HG03103 (cell line): ENCODE results near the gene VWA5B1.
"Not testable (repeated sequence)": the region's sequence is repeated elsewhere in the genome, so short reads cannot be mapped to it uniquely, and the experiment has no call there.

Source experiments
- ATAC-seq: cut with Tn5 transposase; IDR thresholded peaks from one replicate; pipeline ENCODE4 v1.9.1; 2021; ENCODE audit warnings: low read depth; ENCODE audit not compliant: unreplicated experiment

The VWA5B1 gene

DNA sequence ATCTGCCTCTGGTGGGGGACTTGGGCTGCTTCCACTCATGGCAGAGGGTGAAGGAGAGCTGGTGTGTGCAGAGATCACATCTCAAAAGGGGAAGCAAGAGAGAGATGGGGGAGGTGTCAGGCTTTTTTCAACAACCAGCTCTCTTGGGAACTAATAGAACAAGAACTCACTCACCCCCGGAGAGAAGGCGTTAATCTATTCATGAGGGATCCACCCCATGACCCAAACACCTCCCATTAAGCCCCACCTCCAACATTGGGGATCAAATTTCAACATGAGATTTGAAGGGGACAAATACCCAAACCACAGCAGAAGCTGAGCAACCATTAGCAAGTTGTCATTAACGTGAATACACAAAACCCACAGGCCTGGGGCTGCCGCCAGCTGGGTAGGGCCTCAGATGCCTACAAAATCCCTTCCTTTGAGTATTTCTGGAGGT, 12.0 kb upstream of the VWA5B1 start:
- no peak for ATAC-seq

DNA sequence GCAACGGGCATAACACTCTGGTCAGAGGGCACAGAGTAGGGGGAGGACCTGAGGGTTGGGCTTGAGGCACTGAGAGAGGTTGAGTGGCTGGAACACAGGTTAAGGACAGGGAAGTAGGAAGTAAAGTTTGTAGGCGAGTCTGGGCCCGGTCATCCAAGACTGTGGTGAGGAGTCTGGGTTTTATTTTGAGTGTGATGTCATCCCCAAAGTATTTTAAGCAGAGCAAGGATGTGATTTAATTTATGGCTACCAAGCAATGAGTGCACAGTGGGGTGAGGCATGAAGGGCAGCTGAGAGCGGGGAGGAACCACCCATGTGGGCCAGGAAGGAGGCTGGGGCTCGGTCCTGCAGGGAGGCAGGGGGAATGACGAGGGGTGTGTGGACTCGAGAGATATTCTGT, 11.2 kb upstream of the VWA5B1 start:
- ATAC-seq = no peak

DNA sequence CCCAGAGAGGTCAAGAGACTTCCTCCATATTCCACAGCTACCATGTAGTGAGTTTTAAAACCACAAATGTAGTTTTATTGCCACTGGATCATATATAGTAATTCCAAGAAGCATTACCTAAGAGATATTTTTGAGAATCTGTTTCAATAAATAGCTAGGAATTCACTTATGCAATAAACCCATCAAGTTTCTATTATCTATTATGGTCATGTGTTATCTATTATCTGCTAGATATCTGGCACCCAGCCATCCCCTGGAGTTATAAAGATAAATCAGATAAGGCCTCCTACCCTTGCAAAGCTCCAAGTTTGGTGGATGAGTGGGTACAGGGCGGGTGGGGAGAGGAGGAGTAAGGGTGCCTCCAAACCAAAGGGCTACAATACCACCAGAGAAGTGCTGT, 10.3 kb upstream of the VWA5B1 start:
- ATAC-seq = no peak

DNA sequence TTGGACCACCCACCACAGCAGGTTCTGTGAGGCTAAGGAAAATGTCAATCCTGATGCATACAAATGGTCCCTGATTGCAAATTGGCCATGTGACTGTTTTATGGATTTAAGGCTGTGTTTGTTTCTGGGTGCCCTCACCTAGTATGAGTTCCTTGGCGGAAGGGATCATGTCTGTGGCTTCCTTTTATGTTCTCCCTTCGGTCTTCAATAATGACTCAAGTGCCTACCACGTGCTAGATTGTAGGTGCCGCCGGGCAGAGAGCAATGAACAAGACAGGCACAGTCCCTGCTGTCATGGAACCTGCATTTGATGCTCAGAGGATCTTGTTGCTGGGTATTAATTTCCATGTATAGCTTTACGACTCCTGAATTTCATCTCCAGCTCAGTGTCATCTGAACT, 9.8 kb upstream of the VWA5B1 start:
- ATAC-seq = no peak

DNA sequence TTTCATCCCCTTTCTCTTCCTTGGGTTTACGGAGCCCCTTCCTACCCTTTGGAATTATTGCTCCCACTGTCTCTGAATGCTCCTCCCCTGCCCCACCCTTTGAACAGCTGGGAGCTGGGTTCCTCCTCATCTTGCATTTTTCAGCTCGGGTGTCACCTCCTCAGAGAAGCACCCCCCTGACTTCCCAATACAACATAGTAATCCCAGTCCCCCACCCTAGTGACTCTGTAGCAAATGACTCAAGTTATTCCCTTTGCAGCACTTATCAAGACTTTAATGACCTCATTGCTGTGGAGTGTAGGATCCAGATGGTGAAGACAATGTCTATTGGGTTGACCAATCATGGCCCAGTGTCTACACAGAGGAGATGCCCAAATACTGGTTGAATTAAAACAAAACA, 8.9 kb upstream of the VWA5B1 start:
- ATAC-seq = no peak

DNA sequence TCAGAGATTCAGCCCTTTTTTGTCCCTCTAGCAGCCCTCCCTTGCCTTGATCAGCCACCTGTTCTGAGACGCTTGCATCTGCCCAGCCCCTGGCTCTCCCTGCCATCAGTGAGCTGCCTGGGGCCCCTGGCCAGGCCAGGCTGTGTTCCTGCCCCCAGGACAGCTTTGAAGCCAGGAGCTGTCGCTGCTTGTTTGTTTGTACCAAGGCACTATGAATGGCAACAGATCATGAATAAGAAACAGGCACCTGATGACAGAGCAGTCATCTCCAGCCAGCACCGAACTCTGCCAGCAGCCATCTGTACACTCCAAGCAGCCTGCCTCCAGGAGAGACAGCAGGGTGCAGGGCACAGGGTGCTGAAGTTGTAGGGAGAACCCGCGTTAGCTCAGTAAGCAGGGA, 8.1 kb upstream of the VWA5B1 start:
- ATAC-seq = no peak

DNA sequence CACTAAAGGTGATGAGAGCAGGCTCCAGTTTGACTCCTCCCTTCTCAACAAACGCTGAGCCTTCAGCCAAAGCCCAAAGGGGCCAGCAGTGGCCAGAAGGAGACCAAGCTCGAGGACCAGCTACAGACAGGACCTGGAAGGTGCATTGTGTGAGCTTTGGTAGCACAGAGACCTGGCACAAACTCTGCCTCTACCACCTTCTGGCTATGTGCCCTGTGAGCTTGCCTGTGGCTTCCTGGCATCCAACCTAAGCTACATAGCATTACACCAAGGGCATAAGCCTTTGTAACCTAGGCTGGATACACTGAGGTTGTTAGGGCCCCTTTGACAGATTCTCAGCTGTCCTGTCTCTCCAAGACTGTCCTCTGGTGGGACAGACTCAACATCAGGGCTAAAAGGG, 6.6 kb upstream of the VWA5B1 start:
- no peak for ATAC-seq

DNA sequence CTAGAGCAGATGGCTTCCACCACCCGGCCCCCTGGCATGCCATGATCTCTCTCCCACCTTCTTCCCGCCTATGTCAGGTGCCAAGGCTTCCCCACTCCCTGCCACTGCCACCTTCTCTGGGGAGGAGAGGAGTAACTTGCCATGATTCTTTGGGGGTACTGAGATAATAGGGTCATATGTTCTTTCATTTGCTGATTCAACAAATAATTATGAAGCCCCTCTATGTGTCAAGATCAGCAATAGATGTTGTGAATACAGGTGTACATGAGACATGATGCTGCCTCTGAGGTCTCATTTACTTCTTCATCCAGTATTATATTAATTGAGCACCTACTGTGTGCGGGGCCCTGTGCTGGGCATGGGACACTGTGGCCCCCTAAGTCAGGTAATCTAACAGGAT, 6.0 kb upstream of the VWA5B1 start:
- ATAC-seq = no peak

DNA sequence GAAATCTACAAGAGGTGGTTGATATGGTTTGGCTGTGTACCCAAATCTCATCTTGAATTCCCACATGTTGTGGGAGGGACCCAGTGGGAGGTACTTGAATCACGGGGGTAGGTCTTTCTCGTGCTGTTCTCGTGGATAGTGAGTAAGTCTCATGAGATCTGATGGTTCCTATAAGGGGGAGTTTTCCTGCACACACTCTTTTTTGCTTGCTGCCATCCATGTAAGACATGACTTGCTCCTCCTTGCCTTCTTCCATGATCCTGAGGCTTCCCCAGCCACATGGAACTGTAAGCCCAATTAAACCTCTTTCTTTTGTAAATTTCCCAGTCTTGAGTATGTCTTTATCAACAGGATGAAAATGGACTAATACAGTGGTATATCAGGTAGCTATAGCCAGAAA, 5.2 kb upstream of the VWA5B1 start:
- no peak for ATAC-seq

DNA sequence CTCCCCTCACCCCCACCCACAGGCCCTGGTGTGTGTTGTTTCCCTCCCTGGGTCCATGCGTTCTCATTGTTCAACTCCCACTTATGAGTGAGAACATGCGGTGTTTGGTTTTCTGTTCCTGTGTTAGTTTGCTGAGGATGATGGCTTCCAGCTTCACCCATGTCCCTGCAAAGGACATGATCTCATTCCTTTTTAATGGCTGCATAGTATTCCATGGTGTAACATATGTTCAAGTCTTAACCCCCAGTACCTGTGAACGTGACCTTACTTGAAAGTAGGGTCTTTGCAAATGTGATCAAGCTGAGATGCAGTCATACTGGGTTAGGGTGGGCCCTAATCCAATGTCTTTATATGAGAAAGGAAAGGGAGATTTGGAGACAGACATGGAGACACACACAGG, 3.0 kb upstream of the VWA5B1 start:
- ATAC-seq = not testable (repeated sequence)

DNA sequence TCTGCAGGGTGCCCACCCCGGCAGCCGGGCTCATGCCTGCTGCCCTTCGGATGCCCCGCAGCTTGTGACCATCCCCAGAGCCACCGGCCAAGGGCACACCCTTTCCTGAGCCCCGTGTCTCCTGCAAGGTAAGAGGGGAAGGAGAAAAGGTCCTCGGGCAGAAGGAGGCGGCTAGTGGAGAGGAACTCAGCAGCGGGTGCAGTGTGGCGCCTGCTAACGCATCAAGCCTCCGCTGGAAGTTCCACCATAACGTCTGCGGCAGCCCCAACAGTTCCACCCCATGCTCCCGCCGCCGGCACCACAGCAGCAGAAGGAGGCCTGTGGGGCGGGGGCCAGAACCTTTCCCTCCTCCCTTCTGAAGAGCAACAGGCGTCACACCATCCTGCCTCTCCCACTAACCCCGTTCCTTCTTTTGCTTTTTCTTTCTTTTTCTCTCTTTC, 990 bp downstream of the VWA5B1 start:
- ATAC-seq = no peak

DNA sequence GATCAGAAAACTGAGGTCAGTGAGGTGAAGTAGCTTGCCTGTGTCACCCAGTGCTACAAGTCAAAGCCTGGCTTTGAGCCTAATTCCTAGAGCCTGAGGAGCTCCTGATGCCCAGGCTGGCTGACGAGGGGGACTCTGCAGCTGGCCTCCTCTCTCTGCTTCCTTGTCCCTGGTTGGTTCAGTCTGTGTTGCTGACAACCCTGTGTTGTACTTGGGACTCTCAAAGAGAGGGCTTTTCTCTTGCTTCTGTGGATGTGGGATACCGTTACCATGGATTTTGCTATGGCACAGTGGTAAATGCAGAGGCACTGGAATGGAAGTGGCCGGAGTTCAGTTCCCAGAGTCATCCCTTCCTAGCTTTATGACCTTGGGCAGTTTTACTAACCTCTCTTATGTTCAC, 8.0 kb downstream of the VWA5B1 start:
- no peak for ATAC-seq

DNA sequence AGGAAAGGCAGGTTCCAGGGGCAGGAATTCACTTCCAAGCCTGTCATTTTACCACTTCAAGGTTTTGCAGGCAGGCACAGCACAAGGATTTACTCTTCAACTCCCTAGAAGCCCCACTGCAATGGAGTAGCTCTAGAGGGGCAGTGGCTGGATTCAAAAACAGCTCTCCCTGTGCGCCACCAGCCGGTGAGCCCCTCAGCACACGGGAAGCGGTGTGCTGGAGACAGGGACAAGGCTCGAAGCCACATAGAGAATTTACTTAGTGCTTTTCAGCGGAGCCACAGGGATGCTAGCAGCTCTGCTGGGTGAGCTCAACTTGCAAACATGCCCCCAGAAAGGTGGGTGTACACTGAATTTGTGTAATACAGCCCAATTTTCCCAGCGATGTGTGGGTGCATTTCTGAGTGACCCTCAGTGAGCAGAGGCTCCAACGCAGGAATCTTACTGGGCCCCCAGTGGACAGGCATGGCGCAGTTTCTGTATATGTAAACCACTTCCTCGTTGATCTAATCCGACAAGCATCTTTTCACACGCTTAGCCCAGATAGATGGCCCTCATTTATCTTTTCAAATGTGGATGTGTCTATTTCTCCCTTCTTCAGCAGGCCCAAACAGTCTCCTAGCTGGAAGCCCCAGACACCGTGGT, 10.9 kb downstream of the VWA5B1 start:
- ATAC-seq = no peak

DNA sequence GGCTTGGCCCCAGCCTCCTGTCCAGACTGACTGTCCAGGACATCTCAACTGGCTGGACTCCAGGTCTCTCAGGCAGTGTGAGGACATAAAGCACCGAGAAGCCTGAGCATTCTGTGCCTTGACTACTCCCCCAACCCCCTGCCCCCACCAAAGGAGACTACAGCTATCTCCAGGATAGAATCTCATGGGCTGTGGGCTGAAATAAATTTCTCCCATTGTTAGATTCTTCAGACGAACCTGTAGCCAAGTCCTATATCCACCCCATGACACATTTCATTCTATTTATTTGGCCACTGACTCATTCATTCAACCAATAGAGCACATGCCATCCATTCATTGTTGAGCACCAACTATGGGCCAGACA, 11.4 kb downstream of the VWA5B1 start:
- ATAC-seq = no peak

DNA sequence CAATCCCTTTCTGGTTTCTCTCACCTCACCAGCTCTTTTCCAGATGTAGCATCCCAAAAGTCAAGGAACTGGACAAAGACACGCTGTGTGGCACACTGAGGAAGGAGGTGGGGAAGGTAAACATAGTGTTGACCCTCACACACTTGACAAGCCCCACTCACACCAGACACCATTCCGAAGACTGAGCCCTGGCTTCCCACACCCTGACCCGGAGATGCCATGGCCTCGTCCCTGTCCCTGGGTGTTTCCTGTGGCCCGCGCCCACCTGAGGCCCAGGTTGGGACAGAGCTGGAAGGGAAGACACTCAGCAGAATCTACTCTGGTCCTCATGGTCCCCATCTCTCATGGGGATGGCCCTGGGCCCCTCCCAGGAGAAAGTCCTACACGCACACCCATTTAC, 16.4 kb downstream of the VWA5B1 start:
- ATAC-seq = no peak

DNA sequence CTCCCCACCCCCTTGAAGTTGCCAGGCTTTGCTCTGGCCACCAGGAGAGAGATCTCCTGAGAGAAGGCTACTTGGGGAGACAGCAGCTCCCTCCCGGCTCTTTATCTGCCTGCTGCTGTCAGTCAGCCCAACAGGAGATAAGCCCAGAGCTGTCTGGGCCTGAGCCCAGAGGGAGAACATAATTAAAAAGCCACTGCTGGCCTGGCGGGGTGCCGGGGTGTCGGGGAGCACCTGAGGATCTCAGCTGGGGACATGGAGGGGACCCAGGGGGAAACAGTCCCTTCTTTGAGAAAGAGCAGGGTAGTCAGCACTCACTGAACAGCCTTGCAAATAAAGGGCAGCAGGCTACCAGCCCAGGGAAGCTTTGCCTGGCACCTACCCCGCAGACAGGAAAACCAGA, 17.9 kb downstream of the VWA5B1 start:
- no peak for ATAC-seq

DNA sequence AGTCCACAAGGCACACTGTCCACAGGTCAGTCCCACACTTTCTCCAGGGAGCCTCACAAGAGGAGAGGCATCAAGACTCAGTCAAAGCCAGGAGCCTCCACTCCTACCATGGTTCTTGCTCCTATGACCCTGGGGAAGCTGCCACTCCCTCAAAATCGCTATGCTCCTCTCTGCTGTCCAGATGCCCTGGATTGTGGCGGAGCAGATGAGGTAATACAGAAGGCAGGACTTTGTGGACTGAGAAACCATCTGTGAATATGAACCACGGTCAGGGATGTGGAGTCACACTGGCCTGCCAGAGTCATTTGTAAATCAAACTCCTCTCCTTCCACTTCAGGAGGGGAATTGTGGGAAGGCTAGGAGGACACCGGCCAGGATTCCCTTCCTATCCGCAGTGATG, 20.6 kb downstream of the VWA5B1 start:
- no peak for ATAC-seq

DNA sequence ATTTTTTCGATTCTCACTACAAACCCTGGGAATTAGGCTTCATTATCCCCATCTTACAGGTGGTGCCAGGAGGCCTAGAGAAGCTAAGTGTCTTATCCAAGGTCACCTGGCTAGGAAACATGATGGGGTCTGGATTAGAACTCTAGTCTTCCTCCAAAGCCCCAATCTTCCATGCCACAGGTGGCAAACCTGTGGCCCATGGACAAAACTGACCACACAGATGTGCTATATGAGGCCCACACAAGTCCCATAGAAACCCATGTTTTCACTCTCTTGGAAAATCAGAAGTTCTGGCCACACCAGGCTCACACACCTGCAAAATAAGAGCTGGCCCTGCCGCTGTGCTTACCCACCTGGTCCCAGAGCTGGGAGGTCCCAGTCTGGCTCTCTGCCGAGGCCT, 21.6 kb downstream of the VWA5B1 start:
- ATAC-seq = no peak

DNA sequence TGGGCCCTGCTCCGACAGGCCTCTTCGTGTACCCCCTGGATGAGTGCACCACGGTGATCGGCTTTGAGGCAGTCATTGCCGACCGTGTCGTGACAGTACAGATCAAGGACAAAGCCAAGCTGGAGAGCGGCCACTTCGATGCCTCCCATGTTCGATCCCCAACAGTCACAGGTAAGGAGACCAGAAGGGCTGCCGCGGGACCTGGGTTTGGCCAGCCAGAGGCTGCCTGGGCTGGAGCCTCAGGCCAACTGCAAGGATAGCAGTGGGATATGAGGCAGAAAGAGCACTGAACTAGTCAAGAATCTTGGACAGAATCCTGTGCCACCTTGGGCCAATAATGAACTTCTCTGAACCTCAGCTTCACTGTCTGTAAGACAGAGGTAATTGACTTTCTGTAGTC, 22.1 kb downstream of the VWA5B1 start:
- no peak for ATAC-seq

DNA sequence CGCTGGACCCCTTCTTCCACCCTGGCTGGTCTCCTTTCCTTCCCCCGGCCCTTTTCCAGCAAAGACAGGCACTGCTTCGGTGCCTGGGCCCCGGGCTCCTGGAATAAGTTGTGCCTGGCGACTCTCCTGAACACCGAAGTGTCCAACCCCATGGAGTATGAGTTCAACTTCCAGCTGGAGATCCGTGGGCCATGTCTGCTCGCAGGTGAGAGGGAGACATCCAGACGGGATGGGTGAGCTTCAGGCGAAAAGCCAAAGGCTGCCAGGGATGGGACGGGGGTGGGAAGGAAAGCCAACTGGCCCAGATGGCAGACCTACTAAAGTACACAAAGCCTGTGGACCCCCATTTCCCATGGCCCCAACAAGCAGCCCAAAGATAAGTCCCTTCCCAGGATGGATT, 26.8 kb downstream of the VWA5B1 start:
- ATAC-seq = no peak

DNA sequence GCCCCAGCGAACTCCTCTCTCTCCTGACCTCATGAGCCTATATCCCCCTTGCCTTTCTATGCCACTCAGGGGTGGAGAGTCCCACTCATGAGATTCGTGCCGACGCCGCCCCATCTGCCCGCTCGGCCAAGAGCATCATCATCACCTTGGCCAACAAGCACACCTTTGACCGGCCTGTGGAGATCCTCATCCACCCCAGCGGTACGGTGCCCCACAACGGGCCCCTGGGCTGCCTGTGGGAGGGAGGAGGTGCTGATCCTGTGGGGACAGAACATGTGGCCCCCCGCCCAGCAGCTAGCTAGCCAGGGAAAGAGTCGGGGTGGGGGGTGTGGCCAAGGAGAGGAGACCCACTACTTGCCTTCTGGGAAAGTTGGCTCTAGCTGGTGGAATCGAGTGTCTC, 27.8 kb downstream of the VWA5B1 start:
- ATAC-seq = no peak

DNA sequence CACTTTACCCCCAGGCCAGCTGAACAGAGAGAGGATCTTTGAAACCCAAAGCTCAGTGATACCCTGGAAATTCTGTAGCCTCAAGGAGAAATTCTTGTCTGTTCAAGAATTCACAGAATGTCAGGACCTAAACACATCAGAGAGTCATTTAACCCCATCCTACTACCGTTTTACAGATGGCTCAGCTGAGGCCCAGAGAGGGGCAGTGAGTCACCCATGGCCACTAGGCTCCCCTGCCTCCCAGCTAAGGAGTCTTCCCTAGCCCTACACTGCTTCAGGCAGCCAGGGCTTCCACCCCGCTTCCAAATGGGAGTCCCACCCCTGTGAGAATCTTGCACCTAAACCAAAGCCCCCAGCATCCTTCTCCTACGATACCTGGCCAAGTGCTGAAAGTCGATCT, 28.3 kb downstream of the VWA5B1 start:
- no peak for ATAC-seq
